HCT116 (cell line): ENCODE results near the gene CHST11. TPM values are rescaled to one million over a fixed set of nuclear protein-coding genes. Genes with fewer than 3 reads are reported as not detected.

ENCODE experiments used
- ATAC-seq: fragments of 200-7000 bp; cut with Tn5 transposase; 2 replicates; pipeline ENCODE4 v1.9.1; 2020; ENCODE audit warnings: mild to moderate bottlenecking, moderate library complexity
- BruUV-seq: library from RNA; stranded (reverse); fragments of 400-500 nt; replicated peaks from 2 replicates; lab custom pipeline; 2021; lab: Mats Ljungman, UMichigan
- CTCF ChIA-PET: fragments of 300-600 bp; sonication (Branson Sonifier 250); formaldehyde crosslinking; loops from one replicate; lab custom pipeline; 2021; ENCODE audit warnings: antibody characterized with exemption; lab: Charles Lee
- POLR2A ChIA-PET: fragments of 300-600, 350-600 bp; sonication (Branson Sonifier 250); formaldehyde crosslinking; loops from one replicate; lab custom pipeline; 2021; ENCODE audit warnings: antibody characterized with exemption; lab: Charles Lee
- RAD21 ChIA-PET, 2 experiments: fragments of 300-600 bp; sonication (Branson Sonifier 250); formaldehyde crosslinking; loops; one replicate each; lab custom pipeline; 2023; ENCODE audit warnings: low total read pairs in 2 of 2; ENCODE audit not compliant: uncharacterized antibody in 2 of 2, unreplicated experiment in 2 of 2, low non-redundant PET in 1 of 2; lab: Charles Lee
- DNase-seq: peaks from one replicate; pipeline ENCODE4 v3.0.0-alpha.2; 2010; ENCODE audit warnings: low read depth, low spot score
- H2AFZ ChIP-seq: fragments of 200-600 bp; shearing (Covaris generic), sonication (generic); 2 replicates; pipeline ENCODE4 v1.6.1; 2017; ENCODE audit warnings: low read depth, mixed run types, mixed read lengths, antibody characterized with exemption, low read length; ENCODE audit not compliant: poor library complexity, severe bottlenecking
- H3K27ac ChIP-seq: 2 replicates; pipeline ENCODE4 v1.5.1; 2012; ENCODE audit warnings: low read depth, low read length
- H3K27me3 ChIP-seq: fragments of 200-600 bp; sonication (generic); 2 replicates; pipeline ENCODE4 v1.6.1; 2016; ENCODE audit warnings: mixed run types, low read length, mixed read lengths; ENCODE audit not compliant: insufficient read depth
- H3K36me3 ChIP-seq, 2 experiments: fragments of 200-500 bp in 1 of 2; fragments of 200-600 bp in 1 of 2; sonication (Bioruptor generic) in 1 of 2; sonication (generic) in 1 of 2; 2 replicates each; pipeline versions ENCODE4 v1.5.1 to v1.6.1; 2014 to 2016; ENCODE audit warnings: low read length in 2 of 2, inconsistent platforms in 1 of 2, mixed read lengths in 1 of 2, mixed run types in 1 of 2; ENCODE audit not compliant: insufficient read depth in 2 of 2, control insufficient read depth in 1 of 2
- H3K4me1 ChIP-seq, 2 experiments: fragments of 200-600 bp in 1 of 2; sonication (generic) in 1 of 2; 2 replicates each; pipeline versions ENCODE4 v1.5.1 to v1.6.1; 2012 to 2017; ENCODE audit warnings: low read length in 2 of 2, inconsistent platforms in 1 of 2, mild to moderate bottlenecking in 1 of 2, mixed read lengths in 1 of 2, mixed run types in 1 of 2, moderate library complexity in 1 of 2; ENCODE audit not compliant: insufficient read depth in 2 of 2, control insufficient read depth in 1 of 2
- H3K4me2 ChIP-seq: fragments of 200-600 bp; sonication (generic); 2 replicates; pipeline ENCODE4 v1.6.1; 2017; ENCODE audit warnings: mixed run types, low read length, mixed read lengths
- H3K4me3 ChIP-seq, 2 experiments: fragments of 200-600 bp in 1 of 2; sonication (generic) in 1 of 2; replicated peaks in 1 of 2; 2 replicates each; pipeline ENCODE4 v1.5.1; 2011 to 2016; ENCODE audit warnings: low read length in 2 of 2, control low read depth in 1 of 2, low read depth in 1 of 2, mild to moderate bottlenecking in 1 of 2, mixed read lengths in 1 of 2, mixed run types in 1 of 2
- H3K79me2 ChIP-seq: fragments of 200-600 bp; sonication (generic); 2 replicates; pipeline ENCODE4 v1.6.1; 2017; ENCODE audit warnings: mild to moderate bottlenecking, mixed run types, low read length, moderate library complexity, mixed read lengths; ENCODE audit not compliant: insufficient read depth
- H3K9ac ChIP-seq: fragments of 200-600 bp; sonication (generic); 2 replicates; pipeline ENCODE4 v1.6.1; 2016; ENCODE audit warnings: low read length, mixed read lengths
- H3K9me2 ChIP-seq: fragments of 200-600 bp; sonication (generic), shearing (Covaris generic); 2 replicates; pipeline ENCODE4 v1.6.1; 2017; ENCODE audit warnings: mixed run types, mild to moderate bottlenecking, moderate library complexity; ENCODE audit not compliant: insufficient read depth
- H3K9me3 ChIP-seq, 2 experiments: fragments of 200-500 bp in 1 of 2; fragments of 200-600 bp in 1 of 2; sonication (Bioruptor generic) in 1 of 2; sonication (generic) in 1 of 2; 2 replicates each; pipeline ENCODE4 v1.6.1; 2014 to 2017; ENCODE audit warnings: low read length in 2 of 2, mixed read lengths in 2 of 2, inconsistent platforms in 1 of 2, low read depth in 1 of 2, mild to moderate bottlenecking in 1 of 2, mixed run types in 1 of 2, moderate library complexity in 1 of 2; ENCODE audit not compliant: control insufficient read depth in 1 of 2, insufficient read depth in 1 of 2
- H4K20me1 ChIP-seq: fragments of 200-600 bp; sonication (generic), shearing (Covaris generic); 2 replicates; pipeline ENCODE4 v1.6.1; 2017; ENCODE audit warnings: mixed run types, mild to moderate bottlenecking, moderate library complexity; ENCODE audit not compliant: insufficient read depth
- EZH2 ChIP-seq: fragments of 200-600 bp; sonication (generic); IDR thresholded peaks from 2 replicates; pipeline ENCODE4 v1.6.1; 2017; ENCODE audit warnings: antibody characterized with exemption, mixed run types
- EZH2phosphoT487 ChIP-seq: fragments of 200-600 bp; IDR thresholded peaks from 2 replicates; pipeline ENCODE4 v1.6.1; 2018; ENCODE audit warnings: antibody characterized with exemption, borderline replicate concordance
- FOSL1 ChIP-seq: IDR thresholded peaks from 2 replicates; pipeline ENCODE4 v1.6.1; 2012; ENCODE audit warnings: low read depth
- REST ChIP-seq: IDR thresholded peaks from 2 replicates; pipeline ENCODE4 v1.6.1; 2012; ENCODE audit warnings: low read depth
- SIN3A ChIP-seq: IDR thresholded peaks from 2 replicates; pipeline ENCODE4 v1.6.1; 2012; ENCODE audit warnings: low read depth
- YY1 ChIP-seq: IDR thresholded peaks from 2 replicates; pipeline ENCODE4 v1.6.1; 2011; ENCODE audit warnings: low read length, low read depth, moderate library complexity, mild to moderate bottlenecking; ENCODE audit not compliant: insufficient replicate concordance; ENCODE audit errors: extremely low read depth
- ZNF274 ChIP-seq: fragments of 200-500 bp; sonication (Bioruptor generic); IDR thresholded peaks from 2 replicates; pipeline ENCODE4 v1.6.1; 2014; ENCODE audit warnings: mild to moderate bottlenecking, low read depth, low read length, inconsistent platforms
- intact Hi-C: fragments of 100-400 bp; cut with micrococcal nuclease; formaldehyde crosslinking; loops from 2 replicates; pipeline ENCODE4 v1.10.0; 2022
- total RNA-seq: library from RNA; stranded (reverse); gene quantifications from one replicate; pipeline ENCODE4 v1.2.1, GENCODE V29; 2021; ENCODE audit not compliant: unreplicated experiment
- TF ChIP-seq, protein P1 (sequence below): IDR thresholded peaks from 2 replicates; pipeline ENCODE4 v1.6.1; 2012
- TF ChIP-seq, protein P2 (sequence below): IDR thresholded peaks from 2 replicates; pipeline ENCODE4 v1.6.1; 2011; ENCODE audit warnings: mild to moderate bottlenecking, low read length, moderate library complexity; ENCODE audit not compliant: insufficient replicate concordance; ENCODE audit errors: extremely low read depth

Gene CHST11
- total RNA-seq, 1 experiment from 2014 or later = 10.1 TPM

DNA sequence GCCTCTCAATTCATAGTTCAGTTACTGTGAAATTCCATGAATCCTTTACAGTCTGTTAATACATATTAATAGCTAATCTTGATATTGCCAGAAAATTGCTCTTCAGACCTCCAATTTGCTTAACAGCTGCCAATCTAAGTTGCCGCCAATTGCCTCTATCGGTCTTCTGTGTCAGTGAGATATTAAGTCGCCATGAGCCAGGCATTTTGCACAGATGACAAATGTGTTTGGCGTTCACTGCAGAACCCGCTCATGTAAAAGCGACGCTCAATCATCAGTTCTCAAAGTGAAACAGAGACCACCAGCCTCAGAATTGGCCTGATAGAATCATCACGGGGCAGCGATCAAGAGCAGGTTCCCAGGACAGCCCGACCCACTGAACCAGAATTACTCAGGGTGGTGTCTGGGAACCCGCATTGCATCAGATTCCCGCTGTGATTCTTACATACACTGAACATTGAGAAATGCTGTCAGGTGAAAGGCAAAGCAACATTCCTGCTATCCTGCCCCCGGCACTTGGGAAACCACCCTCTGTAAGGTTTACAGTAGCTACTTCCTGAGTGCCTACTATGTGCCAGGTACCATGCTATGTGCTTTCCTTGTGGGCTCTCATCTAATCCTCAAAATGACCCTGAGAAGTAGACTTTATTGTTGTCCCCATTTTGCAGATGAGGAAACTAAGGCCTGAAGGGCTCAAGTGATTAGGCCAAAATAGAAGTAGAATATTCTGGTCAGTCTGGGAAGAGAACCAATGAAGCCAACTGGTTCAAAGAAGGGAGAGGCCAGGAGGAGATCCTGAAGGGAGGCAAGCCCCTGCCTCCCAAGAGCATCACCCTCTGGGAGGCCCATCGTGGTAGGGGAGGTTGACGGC is 285.0 kb downstream of the CHST11 start:
- no peak for DNase-seq
- BruUV-seq = no TSS peak
- no peaks in the 10 kb centered on the region for H4K20me1 ChIP-seq

DNA sequence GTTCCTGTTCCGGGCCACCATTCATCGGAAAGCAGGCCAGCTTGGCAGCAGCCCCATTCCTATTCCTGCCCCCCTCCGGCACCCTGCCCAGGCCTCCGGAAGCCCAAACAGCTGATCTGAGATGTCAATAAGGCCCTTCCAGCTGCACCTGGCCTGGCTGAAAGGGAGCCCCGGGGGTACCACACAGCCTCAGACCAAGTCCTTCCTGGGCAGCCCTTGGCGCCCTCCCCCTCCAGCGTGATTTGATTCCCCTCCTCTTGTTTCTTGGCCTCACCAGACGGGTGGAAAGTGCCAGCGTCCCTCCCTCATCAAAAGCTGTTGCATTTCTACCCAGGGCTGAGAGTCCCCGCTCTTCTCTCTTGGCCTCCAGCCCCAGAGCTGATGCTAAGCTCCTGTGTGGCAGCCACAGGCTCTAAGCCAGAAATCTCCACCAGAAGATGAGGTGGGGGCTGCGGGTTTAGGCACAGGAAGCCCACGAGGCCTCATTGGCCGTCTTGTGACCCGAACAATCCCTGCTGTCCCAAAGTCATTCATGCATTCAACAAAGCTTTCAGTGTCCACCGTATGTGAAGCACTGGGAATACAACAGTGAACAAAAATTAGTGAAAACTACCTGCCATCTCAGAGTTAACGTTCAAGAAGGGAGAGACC is 285.9 kb downstream of the CHST11 start:
- ATAC-seq = no peak
- Histone ChIP-seq H2AFZ (no peak overlapping the region), H3K27ac (no peak overlapping the region), H3K9ac (no peak overlapping the region), H3K4me1 (no peaks in the 10 kb centered on the region; a peak in 1 of 4 replicates), H4K20me1 (no peaks in the 10 kb centered on the region), H3K79me2 (no peaks in the 10 kb centered on the region), H3K36me3 (no peaks in the 10 kb centered on the region), H3K27me3 (no peaks in the 10 kb centered on the region), H3K4me3 (no peak overlapping the region), H3K9me2 (no peaks in the 10 kb centered on the region), H3K9me3 (no peaks in the 10 kb centered on the region), H3K4me2 (no peak overlapping the region)
- intact Hi-C loops = no loop called here
- POLR2A ChIA-PET = no interaction called here
- RAD21 ChIA-PET = no interaction called here
- no TSS peak for BruUV-seq
- DNase-seq = no peak
- CTCF ChIA-PET = no interaction called here
- TF ChIP-seq, protein P1, sequence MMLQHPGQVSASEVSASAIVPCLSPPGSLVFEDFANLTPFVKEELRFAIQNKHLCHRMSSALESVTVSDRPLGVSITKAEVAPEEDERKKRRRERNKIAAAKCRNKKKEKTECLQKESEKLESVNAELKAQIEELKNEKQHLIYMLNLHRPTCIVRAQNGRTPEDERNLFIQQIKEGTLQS = no peak
- TF ChIP-seq ZNF274 = no peak
- TF ChIP-seq, protein P2, sequence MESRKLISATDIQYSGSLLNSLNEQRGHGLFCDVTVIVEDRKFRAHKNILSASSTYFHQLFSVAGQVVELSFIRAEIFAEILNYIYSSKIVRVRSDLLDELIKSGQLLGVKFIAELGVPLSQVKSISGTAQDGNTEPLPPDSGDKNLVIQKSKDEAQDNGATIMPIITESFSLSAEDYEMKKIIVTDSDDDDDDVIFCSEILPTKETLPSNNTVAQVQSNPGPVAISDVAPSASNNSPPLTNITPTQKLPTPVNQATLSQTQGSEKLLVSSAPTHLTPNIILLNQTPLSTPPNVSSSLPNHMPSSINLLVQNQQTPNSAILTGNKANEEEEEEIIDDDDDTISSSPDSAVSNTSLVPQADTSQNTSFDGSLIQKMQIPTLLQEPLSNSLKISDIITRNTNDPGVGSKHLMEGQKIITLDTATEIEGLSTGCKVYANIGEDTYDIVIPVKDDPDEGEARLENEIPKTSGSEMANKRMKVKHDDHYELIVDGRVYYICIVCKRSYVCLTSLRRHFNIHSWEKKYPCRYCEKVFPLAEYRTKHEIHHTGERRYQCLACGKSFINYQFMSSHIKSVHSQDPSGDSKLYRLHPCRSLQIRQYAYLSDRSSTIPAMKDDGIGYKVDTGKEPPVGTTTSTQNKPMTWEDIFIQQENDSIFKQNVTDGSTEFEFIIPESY = no peak
- TF ChIP-seq REST = no peak
- no peak for TF ChIP-seq SIN3A
- no peak for TF ChIP-seq EZH2
- TF ChIP-seq YY1 = no peak
- TF ChIP-seq EZH2phosphoT487 = no peak

More for the DNA sequence above, 285.0 kb downstream of the CHST11 start:
- POLR2A ChIA-PET = no interaction called here
- H3K79me2 ChIP-seq = no peaks in the 10 kb centered on the region
- TF ChIP-seq ZNF274 (no peak), EZH2phosphoT487 (no peak), YY1 (no peak), FOSL1 (no peak)
- TF ChIP-seq, protein P1 = no peak
- TF ChIP-seq, all 23 proteins: peak for 0
- Histone ChIP-seq H3K9me2 (no peaks in the 10 kb centered on the region), H3K9me3 (no peaks in the 10 kb centered on the region), H3K9ac (no peak overlapping the region), H3K4me2 (no peak overlapping the region), H3K4me3 (no peak overlapping the region), H3K27me3 (no peaks in the 10 kb centered on the region), H3K36me3 (no peaks in the 10 kb centered on the region), H2AFZ (no peak overlapping the region), H3K4me1 (no peaks in the 10 kb centered on the region; a peak in 1 of 4 replicates), H3K27ac (no peak overlapping the region)
- RAD21 ChIA-PET = no interaction called here
- CTCF ChIA-PET = no interaction called here
- intact Hi-C loops = no loop called here
- no peak for ATAC-seq
